GM19468 (cell line): ENCODE measurements around the gene IL34.

Experiments
- ATAC-seq: cut with Tn5 transposase; IDR thresholded peaks from one replicate; pipeline ENCODE4 v1.9.1; 2021; ENCODE audit warnings: mild to moderate bottlenecking, moderate library complexity, moderate number of reproducible peaks; ENCODE audit not compliant: unreplicated experiment; ENCODE audit errors: extremely low read depth

Gene IL34

DNA sequence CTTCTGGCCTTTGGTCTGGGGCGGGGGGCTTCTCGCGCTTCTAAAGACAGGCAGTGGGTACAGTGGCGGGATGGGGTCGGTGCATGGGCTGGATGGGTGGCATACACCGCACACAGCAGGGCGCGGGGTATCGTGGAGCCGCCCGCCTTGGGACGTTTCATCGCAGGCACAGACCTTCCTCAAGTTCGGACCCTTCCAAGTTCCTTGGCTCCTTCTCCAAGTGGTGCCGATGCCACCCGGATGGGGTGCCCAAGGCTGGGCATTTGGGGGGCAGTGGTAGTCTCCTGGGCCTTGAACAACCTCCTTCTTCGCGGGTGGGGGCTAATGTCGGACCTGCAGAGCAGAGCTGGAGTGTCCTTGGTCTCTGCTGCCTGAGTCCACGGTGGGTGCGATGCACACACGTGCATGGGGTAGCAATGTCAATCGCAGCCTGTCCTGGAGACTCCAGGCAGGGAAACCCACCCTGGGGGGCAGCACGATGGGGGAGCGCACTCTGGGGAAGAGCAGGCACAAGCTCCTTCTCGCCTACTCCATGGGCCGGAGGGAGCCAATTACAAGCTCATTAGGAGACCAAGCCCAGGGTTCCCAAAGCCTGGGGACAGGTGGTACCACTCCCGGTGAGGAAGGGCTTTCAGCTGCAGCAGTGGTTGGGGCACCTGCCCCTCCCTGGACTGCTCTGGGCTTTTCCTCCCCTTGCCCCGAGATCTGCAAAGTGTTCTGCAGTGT lies 40.2 kb downstream of the IL34 start:
- ATAC-seq, result no peak

DNA sequence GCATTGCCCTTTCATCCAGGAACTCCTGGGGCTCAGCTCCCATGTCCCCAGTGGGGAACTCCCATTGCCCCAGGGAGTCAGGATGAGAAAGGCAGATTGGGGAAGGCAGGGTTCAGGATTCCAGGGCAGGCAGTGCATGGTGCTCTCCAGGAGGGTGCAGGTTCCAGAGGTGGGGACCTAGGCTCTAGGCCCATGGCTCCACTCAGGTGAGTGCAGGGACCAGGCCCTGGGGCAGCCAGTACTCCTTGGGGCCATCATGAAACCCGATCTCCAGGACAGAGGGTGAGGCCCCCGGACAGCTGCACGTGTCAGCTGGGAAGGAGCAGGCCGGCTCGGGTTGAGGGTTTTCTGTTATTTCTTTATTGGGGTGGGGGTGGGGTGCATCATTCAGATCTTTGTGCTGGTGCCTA lies 40.7 kb downstream of the IL34 start:
- no peak for ATAC-seq

DNA sequence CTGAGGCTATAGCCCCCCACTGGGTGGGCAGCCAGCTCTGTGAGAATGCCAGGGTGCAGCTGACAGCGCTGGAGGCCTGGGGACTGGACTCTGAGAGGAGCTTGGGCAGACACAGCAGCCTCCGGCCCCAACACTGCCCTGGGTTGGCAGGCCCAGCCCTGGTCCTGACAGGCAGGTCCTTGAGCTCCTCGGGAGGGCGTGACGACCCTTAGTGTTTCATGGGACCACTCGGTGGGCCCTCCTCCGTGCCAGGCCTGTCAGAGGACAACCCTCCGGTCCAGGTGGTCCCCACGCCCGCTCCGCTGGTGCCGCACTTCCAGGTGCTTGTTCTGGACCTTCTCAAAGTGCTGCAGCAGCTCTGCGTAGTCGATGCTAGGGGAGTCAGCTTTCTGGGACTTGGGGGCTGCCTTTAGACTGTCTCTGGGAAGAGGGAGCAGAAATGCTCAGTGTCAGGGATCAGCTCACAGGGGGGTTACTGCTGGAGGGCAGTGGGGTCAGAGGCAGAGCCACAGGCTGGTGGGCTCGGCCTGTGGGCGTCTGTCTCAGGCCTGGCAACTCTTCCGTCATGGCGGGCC lies 41.4 kb downstream of the IL34 start:
- ATAC-seq, result no peak

DNA sequence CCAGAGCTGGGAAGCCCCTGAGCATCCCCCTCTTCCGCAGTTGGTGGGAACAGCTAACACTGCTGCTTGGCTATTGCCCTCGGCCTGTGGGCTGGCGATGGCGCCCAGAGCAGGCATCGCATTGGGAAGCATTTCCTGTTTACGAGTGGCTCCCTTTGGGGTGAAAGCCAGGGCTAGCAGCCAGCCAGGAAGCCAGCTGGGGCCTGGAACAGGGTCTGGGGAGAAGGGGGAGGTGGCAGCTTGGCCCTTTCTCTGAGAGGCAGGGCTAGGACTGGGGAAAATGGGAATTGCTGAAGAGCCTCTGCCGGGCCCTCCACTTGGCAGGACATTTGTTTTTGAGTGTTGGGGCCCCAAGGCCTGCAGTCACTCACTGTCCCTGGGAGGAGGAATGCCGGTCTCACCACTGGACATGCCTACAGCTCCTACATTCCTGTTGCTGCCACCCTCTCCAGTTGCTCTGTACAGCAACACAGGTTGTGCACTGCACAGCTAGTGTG lies 41.9 kb downstream of the IL34 start:
- ATAC-seq, result no peak

DNA sequence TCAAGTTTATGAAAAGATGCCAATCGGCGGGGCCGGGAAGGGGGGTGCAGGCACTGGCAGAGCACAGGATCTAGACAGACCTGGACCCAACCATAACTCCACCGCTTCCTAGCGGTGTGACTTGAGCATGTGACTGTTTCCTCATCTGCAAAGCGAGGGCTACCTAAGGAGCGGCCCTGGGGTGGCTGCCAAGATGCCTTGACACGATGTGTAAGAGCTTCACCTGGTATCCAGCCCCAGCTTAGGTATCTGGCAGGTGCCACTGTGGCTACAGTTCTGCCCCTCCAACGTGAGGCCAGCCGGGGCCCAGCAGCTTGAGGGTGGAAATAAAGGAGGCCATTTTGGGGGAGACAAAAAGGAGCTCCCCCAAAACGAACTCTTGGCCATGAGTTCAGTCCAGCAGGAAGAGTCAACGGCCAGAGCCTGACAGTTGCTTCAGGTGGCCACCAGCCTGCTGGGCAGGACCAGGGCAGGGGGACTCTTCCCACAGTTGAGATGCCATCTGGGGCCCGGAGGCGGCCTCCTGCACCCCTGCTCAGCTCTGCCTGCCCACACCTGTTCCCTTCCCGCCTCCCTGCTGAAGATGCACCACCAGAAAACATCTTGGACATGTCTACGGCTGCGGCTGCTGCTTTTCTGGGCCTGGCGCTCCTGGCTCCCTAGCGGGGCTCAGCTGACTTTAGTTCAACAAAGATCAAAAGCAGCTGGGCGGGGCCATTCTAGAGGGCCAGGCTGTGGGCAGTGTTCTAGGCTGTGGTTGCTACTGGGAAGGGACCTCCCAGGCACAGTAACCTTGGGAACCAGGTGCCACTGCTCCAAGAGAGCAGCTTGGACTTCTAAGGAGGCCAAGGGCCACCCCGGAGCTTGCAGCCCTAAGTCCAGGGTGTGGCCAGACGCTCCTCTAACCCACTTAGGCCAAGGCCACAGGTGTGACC lies 42.9 kb downstream of the IL34 start:
- no peak for ATAC-seq

DNA sequence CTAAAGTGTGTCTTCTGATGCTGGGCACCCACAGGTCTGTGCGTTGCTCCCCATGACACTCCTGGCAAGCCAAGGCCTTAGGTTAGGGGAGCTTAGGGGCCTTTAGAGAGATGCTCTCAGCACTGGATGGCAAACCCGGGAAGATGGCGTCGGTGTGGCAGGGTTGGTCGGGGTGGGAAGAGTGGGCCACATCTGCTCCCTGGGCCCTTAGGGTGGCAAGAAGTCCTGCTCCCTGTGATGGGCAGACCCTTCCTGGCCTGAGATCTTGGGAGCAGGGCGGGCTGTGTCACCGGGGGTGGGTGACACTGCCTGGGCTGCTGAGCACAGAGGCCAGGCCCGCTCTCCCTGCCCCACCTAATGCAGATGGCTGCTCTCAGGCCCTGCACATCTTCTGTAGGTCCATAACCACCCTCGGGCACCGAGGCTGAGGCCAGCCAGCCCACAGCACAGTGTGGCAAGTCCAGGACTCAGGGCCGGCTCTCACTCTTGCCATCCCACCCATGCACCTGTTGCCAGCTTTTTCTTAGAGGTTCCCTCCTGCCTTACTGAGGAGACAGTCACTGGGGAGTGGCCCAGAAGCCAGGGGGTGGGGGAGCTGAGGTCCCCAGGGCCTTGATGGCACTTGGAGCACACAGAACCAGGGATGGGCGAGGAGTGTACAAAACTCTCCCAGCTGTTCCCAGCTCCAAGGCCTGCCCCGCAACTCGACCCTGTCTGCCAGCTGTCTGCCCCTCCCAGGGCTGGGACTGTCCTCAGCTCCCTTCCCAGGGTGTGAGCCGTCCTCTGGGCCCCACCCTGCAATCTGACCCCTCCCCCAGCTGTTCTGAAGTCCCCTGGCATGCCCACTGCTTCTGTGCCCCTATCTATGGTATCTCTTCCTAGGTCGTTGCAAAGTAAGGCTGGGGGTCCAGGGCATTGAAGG lies 43.9 kb downstream of the IL34 start:
- no peak for ATAC-seq

DNA sequence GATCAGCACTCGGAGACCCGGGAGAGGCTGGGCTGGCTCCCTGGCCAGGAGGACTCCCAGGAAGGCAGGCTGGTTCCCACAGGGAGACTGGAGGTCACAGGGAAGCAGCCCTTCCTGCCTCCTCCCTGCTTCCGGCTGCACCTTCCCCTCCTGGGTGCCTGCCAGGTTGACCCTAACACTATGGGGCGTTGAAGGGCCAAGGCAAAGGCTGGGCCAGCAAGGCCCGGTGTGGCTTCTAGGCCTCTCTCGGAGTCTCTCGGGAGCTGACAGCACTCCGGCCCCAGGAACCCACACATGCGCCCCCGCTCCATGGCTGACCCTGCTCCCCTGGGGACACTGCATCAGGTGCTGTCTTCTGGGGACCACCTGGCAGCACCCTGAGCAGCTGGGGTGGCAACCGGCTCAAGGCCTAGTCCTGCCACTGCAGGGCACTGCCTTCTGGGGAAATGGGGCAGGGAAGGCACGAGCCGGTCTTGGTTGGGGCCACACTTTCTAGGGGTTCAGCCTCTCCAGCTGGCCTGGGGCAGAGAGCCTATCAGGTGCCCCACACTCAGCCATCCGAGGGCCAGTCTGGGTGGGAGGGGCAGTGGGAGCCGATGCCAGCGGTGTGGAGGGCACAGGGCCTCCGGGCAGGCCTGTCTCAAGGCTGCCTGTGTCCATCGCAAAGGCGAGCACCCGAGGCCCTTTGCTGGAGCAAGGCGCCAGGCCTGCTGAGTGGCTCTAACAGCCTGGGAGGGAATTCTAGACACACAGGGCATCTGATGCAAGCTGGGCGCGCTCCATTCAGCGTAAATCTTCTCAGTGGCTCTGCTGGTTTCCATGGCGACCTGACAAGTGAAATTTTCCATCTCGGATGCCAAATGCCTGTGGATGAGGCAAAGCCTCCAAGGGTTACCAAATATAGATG lies 45.1 kb downstream of the IL34 start:
- no peak for ATAC-seq

DNA sequence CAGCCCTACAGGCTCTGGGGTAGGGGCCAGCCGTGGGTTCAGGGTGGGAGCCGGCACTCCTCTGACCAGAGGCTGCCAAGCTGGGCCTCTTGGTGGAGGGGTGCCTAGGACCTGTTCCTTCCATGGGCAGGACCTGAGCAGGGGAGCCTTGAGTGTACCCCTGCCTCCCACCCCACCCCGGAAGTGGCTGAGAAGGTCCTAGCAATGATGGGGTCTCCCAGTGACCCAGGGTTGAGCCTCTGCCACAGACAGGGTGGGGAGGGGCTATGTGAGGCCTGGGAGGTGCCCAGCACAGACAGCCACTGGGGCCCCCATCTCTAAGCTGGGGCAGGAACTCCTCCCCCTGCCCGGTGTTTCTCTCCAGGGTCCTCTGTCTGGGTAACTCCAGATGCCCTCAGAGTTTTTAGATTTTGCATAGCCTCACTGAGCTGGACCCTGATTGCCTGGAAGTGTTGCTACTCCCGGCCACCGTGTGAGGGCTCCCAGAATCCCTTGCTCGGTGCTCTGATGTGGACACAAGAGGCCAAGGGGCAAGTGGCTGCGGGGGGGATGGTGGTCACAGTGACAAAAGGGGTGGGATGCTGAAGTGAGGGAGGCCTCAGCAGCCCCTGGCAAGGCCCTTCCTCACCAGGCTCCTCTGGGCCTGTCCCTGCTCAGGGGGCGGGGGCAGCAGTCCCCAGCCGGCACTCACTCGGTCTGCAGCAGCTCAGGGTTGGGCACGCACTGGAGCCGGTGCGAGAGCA lies 45.9 kb downstream of the IL34 start:
- no peak for ATAC-seq

DNA sequence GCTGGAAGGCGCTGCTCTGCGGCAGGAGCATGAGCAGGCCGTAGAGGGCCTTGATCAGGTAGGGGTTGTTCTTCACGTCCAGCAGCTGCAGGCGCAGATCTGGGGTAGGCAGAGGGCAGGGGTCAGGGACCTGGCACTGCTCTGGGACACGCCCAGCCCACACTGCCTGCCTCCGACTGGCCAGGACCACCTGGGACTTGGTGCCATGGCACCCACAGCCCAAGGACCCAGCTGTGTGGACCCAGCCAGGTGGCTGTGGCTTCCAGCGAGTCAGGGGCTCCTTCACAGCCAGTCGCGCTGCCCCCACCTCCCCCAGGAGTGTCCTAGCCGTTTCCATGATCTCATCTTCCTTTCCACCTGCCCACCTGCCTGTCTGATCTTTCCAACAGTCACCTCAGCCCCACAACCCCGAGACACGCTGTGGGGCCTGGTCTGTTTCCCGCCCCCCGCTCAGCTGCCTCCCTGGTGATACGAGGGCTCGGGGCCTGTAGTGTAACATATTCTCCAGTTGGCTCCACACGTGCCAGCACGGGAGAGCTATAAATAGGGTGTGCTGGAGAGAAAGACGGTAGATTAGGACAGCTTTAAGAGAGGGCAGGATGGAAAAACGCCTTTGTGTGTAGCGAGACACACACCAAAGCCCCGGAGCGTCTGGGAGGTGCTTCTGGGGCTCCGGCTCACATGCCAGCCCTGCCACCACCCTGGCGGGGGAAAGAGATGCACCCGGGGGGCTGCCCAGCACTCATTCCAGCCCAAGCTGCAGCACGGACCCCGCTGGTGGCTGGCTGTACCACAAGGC lies 46.7 kb downstream of the IL34 start:
- ATAC-seq, result no peak

DNA sequence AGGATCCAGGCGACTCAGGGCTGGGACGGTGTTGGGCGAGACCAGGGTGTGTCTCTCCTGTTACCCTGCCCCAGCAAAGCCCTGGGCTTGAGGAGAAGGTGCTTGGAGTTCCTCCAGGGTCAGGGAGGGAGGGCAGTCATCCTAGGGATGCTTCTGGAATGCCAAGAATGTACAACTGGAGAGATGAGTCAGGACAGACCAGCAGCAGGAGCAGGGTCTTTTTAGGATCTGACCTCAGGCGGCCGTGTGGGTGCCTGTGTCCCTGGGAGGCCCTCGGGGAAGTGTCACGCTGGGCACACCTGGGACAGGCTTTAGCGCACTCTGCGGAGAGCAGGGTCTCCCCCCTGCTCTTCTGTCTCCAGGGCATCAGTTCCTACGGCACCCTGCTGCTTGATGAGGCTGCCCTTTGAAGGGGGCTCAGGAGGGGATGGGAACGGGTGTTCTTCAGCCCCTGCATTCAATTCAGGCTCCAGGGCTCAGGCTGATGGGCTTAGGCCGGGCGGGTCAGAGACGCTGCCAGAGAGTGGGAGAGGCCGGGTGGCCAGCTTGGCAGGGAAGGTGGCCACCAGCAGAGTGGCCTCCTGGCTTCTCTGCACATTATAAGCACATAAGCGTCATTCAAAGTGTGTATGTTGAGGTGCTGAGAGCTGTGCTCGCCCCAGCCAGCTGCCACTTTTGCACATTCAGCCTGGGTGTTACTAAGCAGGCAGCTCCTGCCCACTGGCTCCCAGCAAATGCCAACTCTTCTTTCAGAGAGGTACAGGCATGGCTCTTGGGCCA lies 47.9 kb downstream of the IL34 start:
- ATAC-seq, result no peak

DNA sequence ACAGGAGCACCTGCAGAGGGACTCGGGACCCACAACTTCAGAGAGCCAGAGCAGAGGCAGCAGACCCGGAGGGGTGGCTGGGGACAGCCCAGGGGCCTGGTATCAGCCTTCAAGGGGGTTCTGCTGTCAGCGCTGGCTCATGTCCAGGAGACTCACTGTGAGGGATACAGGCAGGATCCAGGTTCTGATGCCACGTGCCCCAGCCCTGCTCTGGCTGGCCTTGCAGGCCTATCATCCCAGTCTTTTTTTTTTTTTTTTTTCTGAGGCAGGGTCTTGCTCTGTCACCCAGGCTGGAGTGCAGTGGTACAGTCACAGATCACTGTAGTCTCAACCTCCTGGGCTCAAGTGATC lies 48.5 kb downstream of the IL34 start:
- ATAC-seq, result no peak

DNA sequence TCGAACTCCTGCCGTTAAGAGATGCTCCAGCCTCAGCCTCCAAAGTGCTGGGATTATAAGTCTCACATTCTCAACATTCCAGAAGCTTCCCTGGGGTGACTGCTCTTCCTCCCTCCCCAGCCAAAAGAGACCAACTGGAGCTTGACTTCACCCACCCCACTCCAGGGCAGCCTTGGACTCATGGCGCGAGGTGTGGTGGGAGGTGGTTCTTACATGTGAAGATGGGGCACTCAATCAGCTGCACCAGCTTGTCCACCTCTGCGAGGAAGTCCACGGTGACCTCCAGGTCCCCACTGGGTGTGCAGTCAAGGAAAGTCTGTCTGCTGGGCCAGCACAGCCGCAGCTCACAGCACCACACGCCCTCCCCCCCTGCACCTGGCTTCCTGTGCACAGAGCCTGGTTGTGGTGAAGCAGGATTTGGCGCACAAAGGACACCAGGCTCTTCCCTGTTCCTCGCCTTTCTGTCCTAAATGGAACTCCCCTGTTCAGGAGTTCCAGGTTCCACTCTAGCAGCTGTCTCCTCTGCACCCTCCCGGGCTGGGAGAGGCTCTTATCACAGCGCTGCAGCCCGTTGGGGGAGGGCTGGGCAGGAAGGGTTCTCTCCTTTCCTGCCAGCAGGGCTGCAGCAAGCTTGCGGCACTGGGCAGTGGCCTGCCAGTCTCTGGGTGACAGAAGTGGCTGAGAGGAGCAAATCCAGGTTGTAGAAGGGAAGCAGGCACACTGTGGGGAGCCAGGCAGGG lies 49.1 kb downstream of the IL34 start:
- no peak for ATAC-seq

DNA sequence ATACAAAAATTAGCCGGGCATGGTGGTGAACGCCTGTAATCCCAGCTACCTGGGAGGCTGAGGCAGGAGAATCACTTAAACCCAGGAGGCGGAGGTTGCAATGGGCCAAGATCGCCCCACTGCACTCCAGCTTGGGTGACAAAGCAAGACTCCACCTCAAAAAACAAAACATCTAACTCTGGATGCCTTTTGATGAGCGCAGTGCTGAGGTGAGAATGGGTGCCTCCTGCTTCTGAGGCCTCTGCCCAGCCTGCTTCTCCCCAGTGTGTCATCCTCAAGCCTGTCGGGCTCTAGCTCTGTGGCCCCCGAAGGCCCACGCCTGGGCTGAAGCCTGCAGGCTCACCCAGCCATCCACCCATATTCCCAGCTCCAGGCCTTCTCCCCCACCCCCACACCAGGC lies 50.0 kb downstream of the IL34 start:
- no peak for ATAC-seq

DNA sequence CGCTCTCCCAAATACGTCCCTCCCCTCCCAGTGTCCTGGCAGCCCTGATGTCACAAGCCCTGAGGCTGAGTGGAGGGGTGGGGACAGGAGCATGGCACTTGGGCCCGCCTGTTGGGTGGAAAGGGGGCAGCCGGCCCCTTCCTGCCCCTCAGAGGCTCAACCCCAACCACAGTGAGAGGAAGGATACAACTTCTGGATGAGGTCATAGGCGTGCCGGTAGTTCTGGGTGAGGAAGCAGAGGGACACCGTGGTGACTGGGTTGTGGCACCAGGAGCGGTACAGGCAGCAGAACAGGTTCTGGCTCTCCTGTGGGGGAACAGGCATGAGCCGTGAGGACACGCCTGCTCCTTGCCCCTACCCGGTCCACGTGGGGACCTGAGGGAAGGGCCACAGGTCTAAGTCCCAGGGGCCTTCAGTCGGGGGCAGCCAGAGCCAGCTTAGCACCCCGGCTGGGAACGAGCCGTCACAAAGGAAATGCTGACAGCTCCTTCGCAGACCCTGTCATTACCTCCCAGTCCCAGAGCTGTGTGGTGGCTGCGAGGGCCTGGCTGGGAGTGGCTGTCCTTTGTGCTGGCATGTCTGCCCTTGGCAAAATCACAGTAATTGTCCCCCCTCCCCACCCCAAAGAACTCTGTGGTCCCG lies 50.7 kb downstream of the IL34 start:
- ATAC-seq, result no peak

DNA sequence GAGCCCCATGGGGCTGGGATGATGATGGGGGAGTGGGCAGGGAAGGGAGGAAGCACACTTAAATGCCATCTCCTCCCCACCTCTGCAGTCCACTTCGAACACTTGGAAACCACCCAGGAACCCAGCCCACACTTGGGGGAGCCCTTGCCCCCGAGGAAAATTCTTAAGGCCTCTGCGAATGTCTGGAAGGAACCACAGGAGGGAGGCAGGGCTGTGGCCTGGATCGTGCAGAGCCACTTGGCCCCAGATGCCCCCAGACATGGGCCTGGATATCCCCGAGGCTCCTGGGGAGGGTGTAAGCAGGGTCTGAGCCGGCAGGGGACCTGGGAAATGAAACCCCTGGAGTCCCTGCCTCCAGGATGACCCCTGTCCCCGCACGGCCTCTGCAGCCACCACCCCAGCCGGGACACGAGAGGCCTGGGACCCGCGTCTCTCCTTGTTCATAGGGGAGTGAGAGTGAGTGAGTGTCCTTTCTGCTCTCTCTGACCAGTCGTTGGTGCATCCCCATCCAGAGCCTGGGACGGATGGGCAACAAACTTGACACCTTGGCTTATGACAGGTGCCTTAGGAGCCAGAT lies 51.3 kb downstream of the IL34 start:
- ATAC-seq, result no peak
